Measurements from ENCODE around the gene GPR18. TPM values are rescaled to one million over a fixed set of nuclear protein-coding genes. Genes with fewer than 3 reads are reported as not detected.

The GPR18 gene
- total and polyA plus RNA-seq, 9 donors = 0.30 to 0.73 TPM; not detected in 7

DNA sequence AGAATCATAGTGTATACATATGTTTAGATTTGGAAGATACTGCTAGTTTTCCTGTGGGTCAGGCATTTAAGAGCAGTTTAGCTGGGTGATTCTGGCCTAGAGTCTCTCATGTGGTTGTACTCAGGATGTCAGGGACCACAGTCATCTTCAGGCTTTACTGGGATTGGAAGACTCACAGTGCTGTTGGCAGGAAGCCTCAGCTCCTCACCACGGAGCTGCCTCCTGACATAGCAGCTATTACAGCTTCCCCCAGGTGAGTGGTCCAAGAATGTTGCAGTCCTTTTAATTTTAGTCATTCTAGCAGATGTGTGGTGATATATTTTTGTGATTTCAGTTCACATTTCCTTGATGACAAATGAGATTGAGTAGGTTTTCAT is 16.9 kb upstream of the GPR18 start:
- TF ChIP-seq, protein P1, sequence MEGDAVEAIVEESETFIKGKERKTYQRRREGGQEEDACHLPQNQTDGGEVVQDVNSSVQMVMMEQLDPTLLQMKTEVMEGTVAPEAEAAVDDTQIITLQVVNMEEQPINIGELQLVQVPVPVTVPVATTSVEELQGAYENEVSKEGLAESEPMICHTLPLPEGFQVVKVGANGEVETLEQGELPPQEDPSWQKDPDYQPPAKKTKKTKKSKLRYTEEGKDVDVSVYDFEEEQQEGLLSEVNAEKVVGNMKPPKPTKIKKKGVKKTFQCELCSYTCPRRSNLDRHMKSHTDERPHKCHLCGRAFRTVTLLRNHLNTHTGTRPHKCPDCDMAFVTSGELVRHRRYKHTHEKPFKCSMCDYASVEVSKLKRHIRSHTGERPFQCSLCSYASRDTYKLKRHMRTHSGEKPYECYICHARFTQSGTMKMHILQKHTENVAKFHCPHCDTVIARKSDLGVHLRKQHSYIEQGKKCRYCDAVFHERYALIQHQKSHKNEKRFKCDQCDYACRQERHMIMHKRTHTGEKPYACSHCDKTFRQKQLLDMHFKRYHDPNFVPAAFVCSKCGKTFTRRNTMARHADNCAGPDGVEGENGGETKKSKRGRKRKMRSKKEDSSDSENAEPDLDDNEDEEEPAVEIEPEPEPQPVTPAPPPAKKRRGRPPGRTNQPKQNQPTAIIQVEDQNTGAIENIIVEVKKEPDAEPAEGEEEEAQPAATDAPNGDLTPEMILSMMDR (IDR thresholded peaks at IDR 0.05) = no peak
- no peak for TF ChIP-seq EP300 (IDR thresholded peaks at IDR 0.05)
- TF ChIP-seq POLR2A (IDR thresholded peaks at IDR 0.05) = no peak
- H3K4me1 ChIP-seq (ENCODE audit: insufficient read depth) = no peaks in the 10 kb centered on the region
- DNase-seq = no peak
- H3K27ac ChIP-seq = no peak overlapping the region
- H3K4me3 ChIP-seq = no peak overlapping the region
- WGBS, 3 donors = 32 to 48% (median 47%) methylated on average over 1 of the region's 1 CpG
- no peaks in the 10 kb centered on the region for H3K36me3 ChIP-seq
- no peaks in the 10 kb centered on the region for H3K27me3 ChIP-seq
- intact Hi-C loops (cut with DNase I) = no loop called here
- H3K9me3 ChIP-seq = no peaks in the 10 kb centered on the region

DNA sequence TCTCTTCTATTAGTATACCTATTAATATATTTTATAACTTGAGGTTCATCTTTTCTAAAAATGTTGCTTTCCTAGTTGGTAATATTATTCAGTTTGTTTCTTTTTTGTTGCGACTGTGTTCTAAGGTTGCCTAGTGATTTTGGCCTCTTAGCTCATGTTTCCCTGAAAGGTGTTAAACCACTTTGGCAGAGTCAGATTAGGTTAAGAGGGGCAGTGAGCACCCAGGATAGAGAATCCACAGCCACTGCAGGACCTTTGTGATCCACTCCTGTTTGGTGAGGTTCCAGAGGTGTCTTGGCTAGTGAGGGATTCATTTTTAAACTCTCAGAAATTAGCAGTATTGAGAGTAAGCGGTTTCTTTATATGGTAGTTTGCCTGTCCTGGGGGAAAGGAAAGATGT is 14.9 kb upstream of the GPR18 start:
- intact Hi-C loops (cut with DNase I) = loop anchor here in 2 of 4 donors (5.0 kb wide), 2 partner anchors 154 to 159 kb away; no protein-coding TSS in a partner anchor
- H3K27me3 ChIP-seq = no peaks in the 10 kb centered on the region
- 97 to 99% (median 98%) methylated on average over 2 of the region's 2 CpGs for WGBS, 3 donors

DNA sequence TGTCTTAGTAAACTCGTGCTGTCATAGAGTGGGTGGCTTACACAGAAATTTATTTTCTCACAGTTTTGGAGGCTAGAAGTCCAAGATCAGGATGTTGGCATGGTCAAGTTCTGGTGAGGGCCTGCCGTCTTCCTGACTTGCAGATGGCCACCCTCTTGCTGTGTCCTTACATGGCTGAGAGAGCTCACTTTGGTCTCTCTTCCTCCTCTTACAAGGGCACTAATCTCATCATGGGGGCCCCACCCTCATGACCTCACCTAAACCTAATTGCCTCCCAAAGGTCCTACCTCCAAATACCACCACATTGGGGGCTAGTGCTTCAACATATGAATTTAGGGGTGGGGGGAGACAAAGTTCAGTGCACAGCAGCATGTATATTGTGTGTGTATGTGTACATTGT is 14.3 kb upstream of the GPR18 start:
- no peak overlapping the region for H3K27ac ChIP-seq
- intact Hi-C loops (cut with DNase I) = loop anchor here in 2 of 4 donors (5.0 kb wide), 2 partner anchors 155 to 160 kb away; no protein-coding TSS in a partner anchor
- H3K27me3 ChIP-seq = no peaks in the 10 kb centered on the region
- H3K4me3 ChIP-seq = no peak overlapping the region
- no peaks in the 10 kb centered on the region for H3K9me3 ChIP-seq
- 97 to 100% (median 98%) methylated on average over 2 of the region's 2 CpGs for WGBS, 3 donors
- no peak for DNase-seq
- H3K36me3 ChIP-seq = no peaks in the 10 kb centered on the region
- H3K4me1 ChIP-seq (ENCODE audit: insufficient read depth) = no peaks in the 10 kb centered on the region
- no peak for TF ChIP-seq EP300 (IDR thresholded peaks at IDR 0.05)
- no peak for TF ChIP-seq POLR2A (IDR thresholded peaks at IDR 0.05)
- TF ChIP-seq, protein P1 (IDR thresholded peaks at IDR 0.05) = no peak

More for the DNA sequence above, 14.9 kb upstream of the GPR18 start:
- no peaks in the 10 kb centered on the region for H3K9me3 ChIP-seq
- DNase-seq = no peak
- no peaks in the 10 kb centered on the region for H3K36me3 ChIP-seq
- no peak overlapping the region for H3K27ac ChIP-seq
- no peak overlapping the region for H3K4me3 ChIP-seq
- no peak for TF ChIP-seq POLR2A (IDR thresholded peaks at IDR 0.05)
- no peak for TF ChIP-seq EP300 (IDR thresholded peaks at IDR 0.05)
- TF ChIP-seq, protein P1 (IDR thresholded peaks at IDR 0.05) = no peak
- H3K4me1 ChIP-seq (ENCODE audit: insufficient read depth) = no peaks in the 10 kb centered on the region

DNA sequence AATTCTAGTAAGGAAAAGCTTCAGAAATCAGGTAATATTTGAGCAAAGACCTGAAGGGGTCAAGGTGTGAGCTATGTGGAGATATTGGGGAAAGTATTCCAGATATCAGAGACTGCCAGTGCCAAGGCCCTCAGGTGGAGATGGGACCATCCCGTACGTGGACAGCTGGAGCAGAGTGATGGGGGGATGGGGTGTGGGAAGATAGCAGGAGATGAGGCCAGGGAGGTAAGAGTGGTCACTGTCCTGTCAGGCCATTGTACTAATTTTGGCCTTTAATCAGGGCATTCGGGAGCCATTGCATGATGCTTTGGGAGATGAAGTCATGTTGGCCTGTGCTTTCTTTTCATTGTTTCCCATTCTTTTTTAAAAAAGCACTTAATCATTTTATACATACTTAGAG is 13.1 kb upstream of the GPR18 start:
- Histone ChIP-seq H3K4me3 (no peak overlapping the region), H3K27me3 (no peaks in the 10 kb centered on the region), H3K4me1 (ENCODE audit: insufficient read depth) (no peaks in the 10 kb centered on the region), H3K9me3 (no peaks in the 10 kb centered on the region), H3K36me3 (no peaks in the 10 kb centered on the region), H3K27ac (no peak overlapping the region)
- DNase-seq = no peak
- 83 to 90% (median 87%) methylated on average over 3 of the region's 3 CpGs for WGBS, 3 donors
- TF ChIP-seq POLR2A (IDR thresholded peaks at IDR 0.05) (no peak), EP300 (IDR thresholded peaks at IDR 0.05) (no peak)
- TF ChIP-seq, protein P1 (IDR thresholded peaks at IDR 0.05) = no peak
- intact Hi-C loops (cut with DNase I) = loop anchor here in 3 of 4 donors (2.0 to 5.0 kb wide), 3 partner anchors 156 to 166 kb away; no protein-coding TSS in a partner anchor
